Body of pancreas (tissue), 4 donors: ENCODE results near the gene GEMIN4. TPM values are rescaled to one million over a fixed set of nuclear protein-coding genes. Genes with fewer than 3 reads are reported as not detected.

Source experiments
- ATAC-seq: fragments of 150-250 bp; one replicate; pipeline ENCODE4 v1.9.1; 2016
- DNase-seq, 4 donors: peaks; one replicate each; pipeline ENCODE4 v3.0.0-alpha.2; 2019
- H3K27ac ChIP-seq, 4 donors: fragments of 200-600 bp; sonication (generic); 1 replicate in 3 of 4; 2 replicates in 1 of 4; pipeline versions ENCODE4 v1.5.1 to v1.6.1; 2016 to 2019; ENCODE audit warnings: mild to moderate bottlenecking in 1 of 4, mixed read lengths in 1 of 4, moderate library complexity in 1 of 4
- H3K27me3 ChIP-seq, 2 donors: fragments of 200-600 bp; sonication (generic); one replicate each; pipeline ENCODE4 v1.6.0; 2016; ENCODE audit warnings: mild to moderate bottlenecking in 1 of 2
- H3K36me3 ChIP-seq, 2 donors: fragments of 200-600 bp; sonication (generic); replicated peaks in 1 of 2; 2 replicates each; pipeline ENCODE4 v1.5.1; 2016; ENCODE audit warnings: low read depth in 2 of 2; ENCODE audit not compliant: insufficient read depth in 1 of 2
- H3K4me1 ChIP-seq: fragments of 200-600 bp; sonication (generic); one replicate; pipeline ENCODE4 v1.6.0; 2016
- H3K4me3 ChIP-seq, 2 donors: fragments of 200-600 bp; sonication (generic); 1 replicate in 1 of 2; 2 replicates in 1 of 2; pipeline ENCODE4 v1.5.1; 2016 to 2019
- H3K9me3 ChIP-seq, 3 donors: fragments of 200-600 bp; sonication (generic); 1 replicate in 2 of 3; 2 replicates in 1 of 3; pipeline ENCODE4 v1.5.1; 2016
- POLR2A ChIP-seq, 3 donors: fragments of 450-650 bp; IDR thresholded peaks; one replicate each; pipeline ENCODE4 v1.6.1; 2016; ENCODE audit warnings: antibody characterized with exemption in 3 of 3, mild to moderate bottlenecking in 2 of 3
- WGBS, 2 donors: methylation state at CpG; one replicate each; pipeline ENCODE4 v1.1.5; 2017; 5-methylcytosine and 5-hydroxymethylcytosine counted together
- intact Hi-C: fragments of 100-400 bp; cut with DNase I; formaldehyde crosslinking; loops from one replicate; pipeline ENCODE4 v1.15.1; 2023
- total RNA-seq, 2 donors: library from RNA; depleted of rRNA; stranded (reverse); fragments of >200 nt; gene quantifications; one replicate each; pipeline ENCODE4 v1.1.0, GENCODE V29; 2016
- TF ChIP-seq, protein P1 (sequence below), 7 experiments: fragments of 450-650 bp in 4 of 7; fragments of 200-600 bp in 3 of 7; sonication (generic) in 3 of 7; IDR thresholded peaks; one replicate each; pipeline ENCODE4 v1.5.1; 2016 to 2019; ENCODE audit warnings: antibody characterized with exemption in 7 of 7

Gene GEMIN4
- total RNA-seq, 2 donors from 2014 or later = 5.6 to 7.3 TPM

GRCh38 chr17:726271-726919 is 25.7 kb downstream of the GEMIN4 start:
- intact Hi-C loops = no loop called here
- Histone ChIP-seq H3K4me1 (peaks cover 15% of the 10 kb centered on the region), H3K27ac (no peak overlapping the region), H3K27me3 (no peaks in the 10 kb centered on the region), H3K36me3 (no peaks in the 10 kb centered on the region), H3K4me3 (no peak overlapping the region), H3K9me3 (no peaks in the 10 kb centered on the region)
- DNase-seq (peak in 1 of 4 donors; percentile 27), ATAC-seq (no peak)
- TF ChIP-seq, protein P1, sequence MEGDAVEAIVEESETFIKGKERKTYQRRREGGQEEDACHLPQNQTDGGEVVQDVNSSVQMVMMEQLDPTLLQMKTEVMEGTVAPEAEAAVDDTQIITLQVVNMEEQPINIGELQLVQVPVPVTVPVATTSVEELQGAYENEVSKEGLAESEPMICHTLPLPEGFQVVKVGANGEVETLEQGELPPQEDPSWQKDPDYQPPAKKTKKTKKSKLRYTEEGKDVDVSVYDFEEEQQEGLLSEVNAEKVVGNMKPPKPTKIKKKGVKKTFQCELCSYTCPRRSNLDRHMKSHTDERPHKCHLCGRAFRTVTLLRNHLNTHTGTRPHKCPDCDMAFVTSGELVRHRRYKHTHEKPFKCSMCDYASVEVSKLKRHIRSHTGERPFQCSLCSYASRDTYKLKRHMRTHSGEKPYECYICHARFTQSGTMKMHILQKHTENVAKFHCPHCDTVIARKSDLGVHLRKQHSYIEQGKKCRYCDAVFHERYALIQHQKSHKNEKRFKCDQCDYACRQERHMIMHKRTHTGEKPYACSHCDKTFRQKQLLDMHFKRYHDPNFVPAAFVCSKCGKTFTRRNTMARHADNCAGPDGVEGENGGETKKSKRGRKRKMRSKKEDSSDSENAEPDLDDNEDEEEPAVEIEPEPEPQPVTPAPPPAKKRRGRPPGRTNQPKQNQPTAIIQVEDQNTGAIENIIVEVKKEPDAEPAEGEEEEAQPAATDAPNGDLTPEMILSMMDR (IDR thresholded peaks at IDR 0.05) = no peak
- TF ChIP-seq POLR2A (IDR thresholded peaks at IDR 0.05) = no peak
- WGBS, 2 donors = 50 to 60% methylated on average over 18 to 20 of the region's 20 CpGs

GRCh38 chr17:725746-726145 is 26.3 kb downstream of the GEMIN4 start:
- H3K27ac ChIP-seq = no peak overlapping the region
- no peak for DNase-seq

DNA sequence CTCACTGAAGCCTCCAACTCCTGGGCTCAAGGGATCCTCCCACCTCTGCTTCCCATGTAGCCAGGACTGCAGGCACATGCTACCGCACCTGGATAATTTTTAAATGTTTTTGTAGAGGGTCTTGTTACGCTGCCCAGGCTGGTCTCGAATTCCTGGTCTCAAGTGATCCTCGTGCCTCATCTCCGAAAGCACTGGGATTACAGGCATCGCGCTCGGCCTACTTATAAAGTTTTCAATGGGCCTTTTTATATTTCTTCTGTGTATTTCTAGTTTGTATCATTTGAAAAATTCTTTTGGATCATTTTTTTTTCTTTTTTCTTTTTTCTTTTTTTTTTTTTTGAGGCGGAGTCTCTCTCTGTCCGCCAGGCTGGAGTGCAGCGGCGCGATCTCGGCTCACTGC is 27.0 kb downstream of the GEMIN4 start:
- no peak for DNase-seq
- no peaks in the 10 kb centered on the region for H3K27me3 ChIP-seq
- intact Hi-C loops = no loop called here
- H3K27ac ChIP-seq = no peak overlapping the region
- WGBS, 2 donors = 95 to 96% methylated on average over 13 to 14 of the region's 14 CpGs
- H3K36me3 ChIP-seq = no peaks in the 10 kb centered on the region
- ATAC-seq = no peak
- no peaks in the 10 kb centered on the region for H3K9me3 ChIP-seq
- no peak for TF ChIP-seq POLR2A (IDR thresholded peaks at IDR 0.05)
- TF ChIP-seq, protein P1 (IDR thresholded peaks at IDR 0.05) = no peak
- peaks cover 10% of the 10 kb centered on the region for H3K4me1 ChIP-seq
- no peak overlapping the region for H3K4me3 ChIP-seq

More at GRCh38 chr17:725746-726145, 26.3 kb downstream of the GEMIN4 start:
- no peak for TF ChIP-seq POLR2A (IDR thresholded peaks at IDR 0.05)
- TF ChIP-seq, protein P1 (IDR thresholded peaks at IDR 0.05) = no peak
- Histone ChIP-seq H3K9me3 (no peaks in the 10 kb centered on the region), H3K27me3 (no peaks in the 10 kb centered on the region), H3K4me3 (no peak overlapping the region), H3K36me3 (no peaks in the 10 kb centered on the region), H3K4me1 (peaks cover 10% of the 10 kb centered on the region)
- ATAC-seq = no peak
- WGBS, 2 donors = 65 to 71% methylated on average over 11 to 12 of the region's 12 CpGs
- intact Hi-C loops = no loop called here

DNA sequence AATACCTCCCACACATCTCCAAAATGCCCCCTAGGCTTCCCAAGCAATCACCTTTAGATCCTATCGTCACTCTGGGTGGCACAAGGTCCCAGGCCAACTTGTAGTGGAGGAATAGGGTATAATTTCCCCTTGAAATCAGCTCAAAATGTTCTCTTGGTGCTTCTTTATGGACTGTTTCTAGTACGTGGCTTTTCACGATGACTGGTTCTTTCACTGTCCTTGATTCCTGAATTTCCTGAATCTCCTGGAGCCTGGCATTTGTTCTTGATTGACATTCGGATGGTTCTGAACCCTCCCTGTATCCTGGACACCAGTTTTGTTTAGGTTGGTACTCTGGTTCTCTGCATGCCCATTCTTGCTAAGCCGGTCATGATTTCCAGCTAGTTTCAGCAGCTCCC is 30.5 kb downstream of the GEMIN4 start:
- peak overlapping the region in 3 of 4 donors; percentile 28 to 55 (median 51) for H3K27ac ChIP-seq
- TF ChIP-seq POLR2A (IDR thresholded peaks at IDR 0.05) = no peak
- TF ChIP-seq, protein P1 (IDR thresholded peaks at IDR 0.05) = no peak
- intact Hi-C loops = no loop called here

More for the DNA sequence above, 30.5 kb downstream of the GEMIN4 start:
- DNase-seq = no peak
- ATAC-seq = no peak
- no peak overlapping the region for H3K4me3 ChIP-seq
- peaks cover 12% of the 10 kb centered on the region for H3K4me1 ChIP-seq
- WGBS, 2 donors = 44 to 48% methylated on average over 5 of the region's 5 CpGs
- H3K27me3 ChIP-seq = no peaks in the 10 kb centered on the region
- no peaks in the 10 kb centered on the region for H3K9me3 ChIP-seq
- no peaks in the 10 kb centered on the region for H3K36me3 ChIP-seq
